Fibroblast of lung (primary cell): Measurements from ENCODE around the gene NCEH1.

Experiments
- CTCF ChIP-seq, 2 donors: IDR thresholded peaks in 1 of 2; conservative IDR thresholded peaks in 1 of 2; 1 replicate in 1 of 2; 2 replicates in 1 of 2; pipeline ENCODE4 v1.5.1; 2011 to 2012; ENCODE audit warnings: low read length in 2 of 2, control low read depth in 1 of 2, inconsistent platforms in 1 of 2, low read depth in 1 of 2, mild to moderate bottlenecking in 1 of 2
- EZH2 ChIP-seq: IDR thresholded peaks from 2 replicates; pipeline ENCODE4 v1.5.1; 2012; ENCODE audit warnings: low read length, control low read depth, mild to moderate bottlenecking; ENCODE audit errors: missing control alignments

DNA sequence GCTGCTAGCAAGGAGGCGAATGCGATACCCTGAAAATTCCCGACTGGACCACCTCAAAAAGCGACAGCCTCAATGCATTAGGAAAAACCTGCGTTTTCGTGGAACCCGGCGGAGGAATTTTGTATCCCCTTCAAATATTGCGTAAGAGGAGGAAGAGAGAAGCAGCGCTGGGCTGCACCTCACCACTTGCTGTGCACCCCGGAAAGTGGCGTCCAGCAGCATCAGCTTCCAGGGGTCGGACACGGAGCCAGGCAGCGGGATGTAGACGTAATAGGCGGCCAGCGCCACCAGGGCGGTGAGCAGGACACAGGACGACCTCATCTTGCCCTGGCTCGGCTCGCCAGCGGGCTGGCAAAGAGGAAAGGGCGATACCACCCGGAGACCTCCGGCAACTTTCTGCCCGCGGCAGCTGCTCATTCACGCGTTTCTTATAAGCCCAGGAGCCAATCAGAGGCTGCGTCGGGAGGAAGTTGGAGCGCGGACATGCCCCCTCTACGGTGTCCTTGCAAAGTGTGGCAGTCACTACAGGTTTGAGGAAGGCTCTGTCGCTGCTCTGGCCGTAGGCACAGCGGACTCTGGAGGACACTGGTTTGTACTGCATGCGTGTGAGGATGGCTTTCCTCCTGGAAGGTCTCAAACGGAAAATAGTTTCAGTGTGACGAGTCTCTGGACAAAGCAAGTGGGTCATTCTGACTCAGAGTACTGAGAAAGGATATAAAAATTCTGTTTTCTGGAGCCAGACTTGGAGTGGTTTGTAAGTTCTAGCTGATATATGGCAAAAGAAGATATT, at the start of gene NCEH1:
- peak; percentile 69 to 82 for TF ChIP-seq CTCF (conservative IDR thresholded peaks at IDR 0.05 in 1 of 2, IDR thresholded peaks at IDR 0.05 in 1 of 2; ENCODE audit: low read depth in 1 of 2, low read length in 2 of 2)
- TF ChIP-seq EZH2, result no peak
